Upper lobe of left lung (tissue), 4 donors: ENCODE measurements around the gene SNHG17.

Experiments
- EP300 ChIP-seq, 4 donors: sonication (generic); formaldehyde crosslinking; IDR thresholded peaks; one replicate each; pipeline ENCODE4 v1.5.1; 2017; ENCODE audit warnings: antibody characterized with exemption in 4 of 4, control low read depth in 2 of 4
- POLR2A ChIP-seq, 4 donors: fragments of 450-650 bp; IDR thresholded peaks; one replicate each; pipeline ENCODE4 v1.5.1; 2016 to 2017; ENCODE audit warnings: antibody characterized with exemption in 4 of 4, mild to moderate bottlenecking in 2 of 4
- POLR2AphosphoS5 ChIP-seq, 2 donors: sonication (generic); formaldehyde crosslinking; IDR thresholded peaks; one replicate each; pipeline ENCODE4 v1.5.1; 2017; ENCODE audit warnings: antibody characterized with exemption in 2 of 2
- TF ChIP-seq, protein P1 (sequence below), 6 experiments: fragments of 450-650 bp in 4 of 6; fragments of 200-600 bp in 2 of 6; sonication (generic) in 2 of 6; IDR thresholded peaks; one replicate each; pipeline ENCODE4 v1.5.1; 2016 to 2019; ENCODE audit warnings: antibody characterized with exemption in 6 of 6

DNA sequence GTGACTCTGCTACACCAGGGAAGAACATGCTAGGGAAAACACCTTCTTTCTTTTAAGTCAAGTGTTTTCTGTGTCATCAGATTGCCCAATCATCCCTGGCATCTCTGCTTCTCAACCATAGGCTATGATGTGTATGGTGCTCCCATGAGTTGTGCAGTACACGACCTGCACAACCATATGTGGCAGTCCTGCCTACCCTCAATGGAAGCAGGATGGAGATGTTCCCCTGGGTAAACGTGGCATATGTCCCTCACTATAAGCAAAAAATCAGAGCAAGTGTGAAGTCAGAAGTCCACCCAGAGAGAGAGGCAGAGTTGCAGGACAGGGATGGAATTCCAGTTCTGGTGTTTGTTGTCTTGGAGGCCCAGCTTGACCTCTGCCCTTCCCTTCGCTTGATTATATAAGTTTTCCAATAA is 10.3 kb upstream of the SNHG17 start:
- TF ChIP-seq POLR2A (IDR thresholded peaks at IDR 0.05): no peak
- TF ChIP-seq, protein P1, sequence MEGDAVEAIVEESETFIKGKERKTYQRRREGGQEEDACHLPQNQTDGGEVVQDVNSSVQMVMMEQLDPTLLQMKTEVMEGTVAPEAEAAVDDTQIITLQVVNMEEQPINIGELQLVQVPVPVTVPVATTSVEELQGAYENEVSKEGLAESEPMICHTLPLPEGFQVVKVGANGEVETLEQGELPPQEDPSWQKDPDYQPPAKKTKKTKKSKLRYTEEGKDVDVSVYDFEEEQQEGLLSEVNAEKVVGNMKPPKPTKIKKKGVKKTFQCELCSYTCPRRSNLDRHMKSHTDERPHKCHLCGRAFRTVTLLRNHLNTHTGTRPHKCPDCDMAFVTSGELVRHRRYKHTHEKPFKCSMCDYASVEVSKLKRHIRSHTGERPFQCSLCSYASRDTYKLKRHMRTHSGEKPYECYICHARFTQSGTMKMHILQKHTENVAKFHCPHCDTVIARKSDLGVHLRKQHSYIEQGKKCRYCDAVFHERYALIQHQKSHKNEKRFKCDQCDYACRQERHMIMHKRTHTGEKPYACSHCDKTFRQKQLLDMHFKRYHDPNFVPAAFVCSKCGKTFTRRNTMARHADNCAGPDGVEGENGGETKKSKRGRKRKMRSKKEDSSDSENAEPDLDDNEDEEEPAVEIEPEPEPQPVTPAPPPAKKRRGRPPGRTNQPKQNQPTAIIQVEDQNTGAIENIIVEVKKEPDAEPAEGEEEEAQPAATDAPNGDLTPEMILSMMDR (IDR thresholded peaks at IDR 0.05): no peak
- TF ChIP-seq EP300 (IDR thresholded peaks at IDR 0.05): no peak
- no peak for TF ChIP-seq POLR2AphosphoS5 (IDR thresholded peaks at IDR 0.05)
